GM18502 (cell line): Measurements from ENCODE around the gene TOMM40L.
A peak's percentile ranks its signal among the peaks of the same experiment; 100 is the strongest.
"Not testable (repeated sequence)": the region's sequence is repeated elsewhere in the genome, so short reads cannot be mapped to it uniquely, and the experiment has no call there.

Experiments
- ATAC-seq: cut with Tn5 transposase; IDR thresholded peaks from one replicate; pipeline ENCODE4 v1.9.1; 2021; ENCODE audit warnings: mild to moderate bottlenecking; ENCODE audit not compliant: unreplicated experiment, poor library complexity

TOMM40L gene

DNA sequence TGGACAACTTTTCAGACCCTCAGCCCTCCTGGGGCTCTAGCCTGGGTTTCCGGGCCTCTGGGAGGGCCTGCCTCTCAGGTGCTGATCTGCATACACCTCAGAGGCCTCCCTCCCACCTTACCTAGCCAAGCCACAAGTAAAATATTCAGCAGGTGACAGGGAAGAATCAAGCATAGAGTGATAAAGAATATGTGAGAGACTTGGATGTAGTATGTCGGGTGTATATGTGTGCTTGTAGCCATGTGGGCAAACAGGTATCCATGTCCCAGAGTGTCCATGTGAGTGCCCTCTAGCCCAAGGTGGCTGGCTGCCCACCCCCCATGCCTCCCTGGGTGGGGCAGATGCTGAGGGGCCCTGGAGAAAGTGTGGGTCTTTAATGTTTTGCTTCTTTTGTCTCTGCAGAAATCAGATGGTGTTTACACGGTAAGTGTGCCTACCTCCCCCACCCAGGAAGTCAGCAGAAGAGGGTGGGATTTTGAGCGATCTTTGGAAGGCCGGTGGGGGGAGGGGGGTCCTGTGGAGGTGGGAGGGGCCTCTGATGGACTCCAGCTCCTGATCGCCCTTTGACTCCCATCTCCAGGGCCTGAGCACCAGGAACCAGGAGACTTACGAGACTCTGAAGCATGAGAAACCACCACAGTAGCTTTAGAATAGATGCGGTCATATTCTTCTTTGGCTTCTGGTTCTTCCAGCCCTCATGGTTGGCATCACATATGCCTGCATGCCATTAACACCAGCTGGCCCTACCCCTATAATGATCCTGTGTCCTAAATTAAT is 7.4 kb upstream of the TOMM40L start:
- ATAC-seq, result no peak

DNA sequence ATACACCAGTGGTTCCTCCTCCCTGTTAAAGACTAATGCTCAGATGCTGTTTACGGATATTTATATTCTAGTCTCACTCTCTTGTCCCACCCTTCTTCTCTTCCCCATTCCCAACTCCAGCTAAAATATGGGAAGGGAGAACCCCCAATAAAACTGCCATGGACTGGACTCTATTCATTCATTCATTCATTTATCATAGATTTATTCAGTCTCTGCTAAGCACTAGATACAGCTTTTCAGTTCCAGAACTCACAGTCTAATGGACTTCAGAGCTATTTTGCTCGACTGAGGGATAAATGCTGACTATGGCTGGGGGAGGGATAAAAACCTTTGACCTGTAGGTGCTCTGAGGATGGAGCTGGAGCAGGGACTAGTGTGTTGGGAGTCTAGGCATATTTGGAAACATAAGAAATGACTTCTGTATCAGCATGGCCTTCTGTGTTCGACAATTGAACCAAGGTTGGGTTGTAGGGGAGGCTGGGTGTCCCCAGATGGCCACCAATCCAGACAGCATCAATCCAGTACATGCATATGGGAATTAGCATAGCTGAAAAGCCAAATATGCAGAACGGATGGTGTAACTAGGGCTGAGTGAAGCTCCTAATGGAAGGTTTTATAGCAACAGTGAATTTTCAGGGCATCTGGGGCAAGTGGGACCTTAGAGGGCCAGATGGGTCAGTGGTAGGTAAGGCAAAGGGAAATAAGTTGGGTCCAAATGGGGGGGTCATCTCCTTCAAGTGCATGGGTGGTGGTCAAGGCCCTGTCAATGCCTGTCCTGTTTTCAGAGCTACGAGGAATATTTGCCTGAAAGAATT is 6.6 kb upstream of the TOMM40L start:
- ATAC-seq, result no peak

GRCh38 chr1:161220002-161220401 is 5.9 kb upstream of the TOMM40L start:
- no peak for ATAC-seq

DNA sequence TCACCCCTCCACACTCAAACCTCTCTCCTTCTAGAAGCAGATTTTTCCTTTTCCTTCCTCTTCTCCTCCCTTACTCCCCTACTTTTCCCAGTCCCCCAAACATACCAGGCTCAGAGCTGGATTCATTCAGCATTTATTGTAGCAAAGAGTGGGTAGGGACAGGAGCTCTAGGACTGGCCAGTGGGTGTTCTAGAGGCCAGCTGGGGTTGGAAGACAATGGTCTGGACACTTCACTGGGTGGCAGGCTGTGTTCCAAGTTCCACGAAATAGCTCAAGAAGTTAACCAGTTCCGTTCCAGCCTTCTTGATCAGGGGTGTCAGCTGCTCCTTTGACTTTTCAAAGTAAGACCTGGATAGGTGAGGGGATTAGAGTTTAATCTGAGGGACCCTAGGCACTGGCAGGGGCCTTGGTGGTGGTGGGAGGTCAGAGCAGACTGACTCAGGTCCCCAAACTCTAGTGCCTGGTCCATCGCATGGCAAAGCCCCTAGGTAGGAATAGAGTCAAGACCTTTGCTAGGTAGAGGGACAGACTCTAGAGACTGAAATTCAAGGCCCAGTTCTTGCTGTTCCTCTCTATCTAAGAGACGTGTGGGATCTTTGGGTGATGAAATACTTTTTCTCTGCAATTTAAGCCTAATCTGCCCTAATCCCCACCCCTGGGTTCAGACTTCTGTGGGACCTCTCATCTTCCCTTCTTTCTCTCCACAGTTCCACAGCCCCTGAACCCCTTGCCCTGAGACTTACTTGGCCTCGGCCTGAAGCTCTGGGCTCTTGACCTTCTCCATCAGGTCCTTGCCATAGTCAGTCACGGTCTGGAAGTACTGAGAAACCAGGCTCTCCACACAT is 3.5 kb upstream of the TOMM40L start:
- ATAC-seq, result no peak

GRCh38 chr1:161223805-161224694 is 1.8 kb upstream of the TOMM40L start:
- ATAC-seq, result no peak

GRCh38 chr1:161224695-161225087 is 1.2 kb upstream of the TOMM40L start:
- not testable (repeated sequence) for ATAC-seq

DNA sequence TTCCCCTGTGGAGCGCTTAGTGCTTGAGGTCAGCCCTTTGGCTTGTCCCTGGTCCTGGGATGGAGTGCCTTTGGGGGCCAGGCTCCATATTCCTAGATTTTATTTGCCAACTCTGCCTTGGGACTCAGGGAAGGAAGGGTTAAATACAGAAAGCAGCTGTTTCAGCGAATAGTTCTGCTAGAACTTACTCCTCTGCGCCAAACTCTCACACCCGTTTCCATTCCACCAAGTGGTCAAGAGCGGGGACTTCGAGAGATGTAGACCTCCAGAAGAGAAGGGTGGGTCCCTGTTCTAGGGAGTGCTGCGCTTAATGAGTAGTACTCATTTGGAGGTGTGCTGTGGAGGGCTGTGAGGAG is 704 bp upstream of the TOMM40L start:
- ATAC-seq, result no peak

DNA sequence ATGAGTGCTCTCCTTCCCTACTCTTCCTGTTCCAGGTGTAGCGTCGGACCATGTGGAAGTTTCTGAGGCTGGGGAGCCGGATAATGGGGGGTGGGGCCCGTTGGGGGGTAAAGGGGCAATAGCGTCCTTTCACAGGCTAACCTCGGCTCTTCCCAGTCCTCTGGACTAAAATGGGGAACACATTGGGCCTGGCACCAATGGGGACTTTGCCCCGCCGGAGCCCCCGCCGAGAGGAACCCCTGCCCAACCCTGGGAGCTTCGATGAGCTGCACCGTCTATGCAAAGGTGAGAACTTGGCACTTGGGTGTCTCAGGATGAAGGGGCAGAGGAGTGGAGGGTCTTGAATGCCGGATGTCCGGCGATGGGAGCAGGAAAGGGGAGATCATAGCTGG is 456 bp downstream of the TOMM40L start:
- ATAC-seq, result no peak

- ATAC-seq, result no peak
Measured at GRCh38 chr1:161226759-161227158, 899 bp downstream of the TOMM40L start.

DNA sequence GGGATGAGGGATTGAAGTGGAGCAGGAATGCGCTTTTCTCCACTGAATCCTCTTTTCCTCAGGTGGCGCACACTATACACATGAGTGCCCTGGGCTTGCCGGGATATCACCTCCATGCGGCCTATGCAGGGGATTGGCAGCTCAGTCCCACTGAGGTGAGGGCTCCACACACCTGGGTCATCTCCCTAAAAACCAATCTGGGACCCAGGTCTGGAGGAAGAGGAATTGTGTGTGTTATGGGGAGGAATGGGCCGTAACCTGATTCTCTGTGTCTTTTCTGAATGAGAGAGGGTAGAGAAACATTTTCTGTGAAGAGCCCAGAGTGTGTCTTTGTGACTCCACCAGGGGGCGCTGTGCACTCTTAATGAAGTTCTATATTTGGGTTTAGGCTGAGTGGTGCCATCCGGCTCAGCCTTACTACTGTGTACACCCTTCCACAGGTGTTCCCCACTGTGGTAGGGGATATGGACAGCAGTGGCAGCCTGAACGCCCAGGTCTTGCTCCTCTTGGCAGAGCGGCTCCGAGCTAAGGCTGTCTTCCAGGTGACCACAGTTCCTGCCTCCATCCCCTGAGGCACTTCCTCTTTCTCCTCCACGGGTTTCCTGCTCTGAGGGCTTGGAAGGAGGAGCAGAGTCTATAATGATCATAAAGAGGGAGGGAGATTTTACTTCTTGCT is 1.5 kb downstream of the TOMM40L start:
- ATAC-seq, result peak; percentile 35

- no peak for ATAC-seq
Measured at GRCh38 chr1:161228032-161228431, 2.2 kb downstream of the TOMM40L start.

DNA sequence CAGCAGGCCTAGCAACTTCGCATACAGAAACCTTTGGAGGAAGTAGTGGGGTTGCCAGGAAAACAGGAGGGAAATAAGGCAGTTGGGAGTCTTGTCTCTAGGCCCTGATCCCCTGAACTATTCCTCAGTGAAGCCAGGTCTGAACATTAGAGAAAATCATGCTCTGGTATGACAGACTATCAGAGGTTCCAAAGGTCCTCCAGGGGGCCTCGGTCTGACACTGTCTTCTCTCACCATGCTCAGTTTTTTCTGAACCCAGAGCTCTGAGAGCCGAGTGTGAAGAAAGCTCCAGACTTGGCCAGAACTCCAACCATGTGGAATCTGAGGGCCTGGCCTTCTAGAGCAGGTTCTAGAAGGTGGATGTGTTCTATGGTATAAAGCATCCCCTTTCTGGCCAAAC is 4.0 kb downstream of the TOMM40L start:
- no peak for ATAC-seq

GRCh38 chr1:161230762-161231161 is 4.9 kb downstream of the TOMM40L start:
- no peak for ATAC-seq

DNA sequence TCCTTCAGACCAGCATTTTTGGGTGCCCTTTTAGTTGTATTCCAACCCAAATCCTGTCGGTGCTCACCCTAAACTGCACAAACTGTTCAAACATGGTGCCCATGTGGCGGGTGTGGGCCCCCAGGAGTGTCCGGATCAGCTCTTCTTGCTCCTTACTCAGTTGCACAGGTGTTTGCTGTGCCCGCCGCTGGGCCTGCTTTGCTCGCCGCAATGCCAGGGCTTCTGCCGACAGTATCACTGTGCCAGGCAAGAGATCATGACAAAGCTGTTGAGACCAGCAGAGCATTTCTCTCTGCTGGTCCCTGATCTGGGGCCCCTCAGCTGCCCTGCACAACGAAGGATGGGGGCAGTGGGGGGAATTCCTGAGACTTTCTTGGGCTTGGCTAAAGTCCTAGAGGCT is 7.2 kb downstream of the TOMM40L start:
- no peak for ATAC-seq

DNA sequence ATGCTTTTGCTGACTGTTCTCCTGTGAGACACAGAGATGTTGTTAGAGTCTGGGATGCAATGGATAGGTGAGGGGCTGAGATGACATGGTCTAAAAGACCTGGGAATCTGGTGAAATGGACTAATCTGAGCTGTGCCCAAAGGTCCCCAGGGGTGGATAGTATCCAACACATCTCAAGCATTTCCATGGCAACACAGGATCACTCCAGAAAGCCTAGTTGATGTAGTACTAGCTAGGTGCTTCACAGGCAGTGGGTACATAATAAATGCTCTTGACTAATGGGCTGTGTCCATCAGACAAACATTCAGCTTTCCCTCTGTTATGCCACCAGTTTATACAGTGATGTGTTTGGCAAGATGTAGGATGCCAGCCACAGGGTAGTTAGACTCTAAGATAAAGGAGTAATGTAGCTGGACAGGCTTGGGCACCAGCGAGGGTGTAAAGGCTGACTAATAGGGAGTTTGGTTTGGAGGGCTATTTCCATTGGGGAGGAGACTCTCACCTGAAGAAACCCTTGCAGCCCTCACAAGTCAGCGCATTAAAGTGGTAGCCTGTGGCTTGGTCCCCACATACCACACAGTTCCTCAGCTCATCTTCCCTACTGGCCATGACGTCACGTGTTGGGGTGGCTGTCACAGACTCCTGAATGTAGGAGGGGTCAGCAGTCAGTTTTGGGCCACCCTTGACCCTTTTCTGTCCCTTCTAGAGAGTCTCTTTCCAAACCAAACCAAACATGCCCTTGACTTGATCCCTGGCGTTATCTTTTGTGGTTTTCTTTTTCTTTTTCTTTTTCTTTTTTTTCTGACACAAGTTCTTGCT is 10.3 kb downstream of the TOMM40L start:
- no peak for ATAC-seq

- ATAC-seq, result no peak
Measured at GRCh38 chr1:161238039-161238473, 12.2 kb downstream of the TOMM40L start, which contains the start of gene NR1I3. NR1I3 (minus strand) TSS chr1:161238203; CDS start chr1:161236565, 1,638 bp downstream.

DNA sequence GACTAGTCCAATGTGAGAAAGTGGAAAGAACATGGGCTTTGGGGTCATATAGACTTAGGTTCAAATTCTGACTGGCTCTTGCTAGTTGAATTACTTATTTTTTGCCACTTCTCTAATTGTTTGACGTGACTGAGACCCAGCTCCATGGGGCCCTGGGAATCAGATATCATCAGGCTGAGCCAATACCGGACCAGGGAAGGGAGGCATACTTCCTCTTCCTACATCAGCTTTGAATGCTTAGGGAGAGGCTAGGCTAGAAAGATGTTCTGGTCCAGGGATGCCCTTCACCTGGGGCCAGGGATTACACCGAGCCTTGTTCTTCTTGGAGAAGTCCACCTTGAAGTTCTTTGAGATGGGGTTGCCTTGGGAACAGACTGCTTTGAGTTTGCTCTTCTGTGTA is 15.8 kb downstream of the TOMM40L start:
- no peak for ATAC-seq

DNA sequence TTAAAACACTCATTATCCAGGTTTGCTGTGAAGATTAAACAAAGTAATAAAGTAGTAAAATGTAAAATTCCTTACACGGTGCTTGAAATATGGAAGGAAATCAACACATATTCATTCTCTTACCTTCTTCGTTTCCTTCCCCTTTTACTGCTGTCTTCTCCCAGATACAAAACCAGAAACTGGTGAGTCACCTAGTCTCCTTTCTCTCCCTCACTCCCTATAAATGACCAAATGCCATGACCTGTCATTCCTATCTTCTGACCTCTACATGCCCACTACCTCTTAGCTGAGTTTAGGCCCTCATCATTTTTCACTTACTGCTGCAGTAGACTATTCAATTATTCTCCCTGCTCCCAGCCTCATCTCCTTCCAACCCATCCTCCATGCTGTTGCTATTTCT is 16.5 kb downstream of the TOMM40L start:
- ATAC-seq, result no peak
